T-helper 22 cell (primary cell): ENCODE data around the gene MAGEA3.
"Not testable (repeated sequence)": the region's sequence is repeated elsewhere in the genome, so short reads cannot be mapped to it uniquely, and the experiment has no call there.

ENCODE experiments used
- DNase-seq: peaks from one replicate; pipeline ENCODE4 v3.0.0-alpha.2; 2020; ENCODE audit warnings: low read depth

MAGEA3 gene

DNA sequence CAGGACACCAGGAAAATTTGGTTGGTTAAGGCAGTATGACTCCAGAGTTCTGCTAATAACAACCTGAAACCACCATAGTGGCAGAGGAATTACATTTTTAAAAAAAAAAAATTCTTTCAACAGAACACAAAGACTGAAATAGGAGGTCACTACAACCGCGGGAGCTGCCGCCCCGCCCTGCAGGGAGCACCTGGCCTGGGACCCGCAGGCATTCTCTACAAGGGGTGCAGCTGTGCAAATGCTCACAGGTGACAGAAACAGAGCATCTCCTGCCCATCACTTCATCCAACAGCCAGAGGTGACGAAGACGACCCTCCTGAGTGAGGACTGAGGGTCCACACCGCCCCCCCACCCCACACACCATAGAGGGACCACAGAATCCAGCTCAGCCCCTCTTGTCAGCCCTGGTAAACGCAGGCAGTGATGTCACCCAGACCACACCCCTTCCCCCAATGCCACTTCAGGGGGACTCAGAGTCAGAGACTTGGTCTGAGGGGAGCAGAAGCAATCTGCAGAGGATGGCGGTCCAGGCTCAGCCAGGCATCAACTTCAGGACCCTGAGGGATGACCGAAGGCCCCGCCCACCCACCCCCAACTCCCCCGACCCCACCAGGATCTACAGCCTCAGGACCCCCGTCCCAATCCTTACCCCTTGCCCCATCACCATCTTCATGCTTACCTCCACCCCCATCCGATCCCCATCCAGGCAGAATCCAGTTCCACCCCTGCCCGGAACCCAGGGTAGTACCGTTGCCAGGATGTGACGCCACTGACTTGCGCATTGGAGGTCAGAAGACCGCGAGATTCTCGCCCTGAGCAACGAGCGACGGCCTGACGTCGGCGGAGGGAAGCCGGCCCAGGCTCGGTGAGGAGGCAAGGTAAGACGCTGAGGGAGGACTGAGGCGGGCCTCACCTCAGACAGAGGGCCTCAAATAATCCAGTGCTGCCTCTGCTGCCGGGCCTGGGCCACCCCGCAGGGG, at the start of gene MAGEA3:
Gene MAGEA3, plus strand, starts transcription at position 843 of the 980 bp plus-strand sequence. CDS start 2,039 bp downstream, outside the sequence.
- DNase-seq, result not testable (repeated sequence)

GRCh38 chrX:152652060-152652459, 46.5 kb upstream of the MAGEA3 start:
- no peak for DNase-seq

DNA sequence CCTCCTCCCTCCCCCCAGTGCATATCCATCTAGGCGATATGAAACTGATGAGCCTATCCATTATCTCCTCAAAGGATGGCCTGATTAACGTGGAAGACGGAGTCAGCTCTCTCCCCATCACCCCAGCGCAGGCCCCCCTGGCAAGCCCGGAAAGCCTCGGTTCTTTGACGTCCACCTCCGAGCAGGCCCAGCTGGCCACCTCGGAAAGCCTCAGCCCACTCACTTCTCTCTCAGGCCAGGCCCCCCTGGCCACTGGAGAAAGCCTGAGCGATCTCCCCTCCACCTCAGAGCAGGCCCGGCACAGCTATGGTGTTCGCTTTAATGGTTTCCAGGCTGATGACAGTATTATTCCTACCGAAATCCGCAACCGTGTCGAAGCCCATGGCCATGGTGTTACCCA, 46.1 kb upstream of the MAGEA3 start:
- DNase-seq, result no peak

- no peak for DNase-seq
These were observed 42.5 kb upstream of the MAGEA3 start for GRCh38 chrX:152656087-152656486.

- no peak for DNase-seq
These were observed 41.7 kb upstream of the MAGEA3 start for GRCh38 chrX:152656890-152657289.

DNA sequence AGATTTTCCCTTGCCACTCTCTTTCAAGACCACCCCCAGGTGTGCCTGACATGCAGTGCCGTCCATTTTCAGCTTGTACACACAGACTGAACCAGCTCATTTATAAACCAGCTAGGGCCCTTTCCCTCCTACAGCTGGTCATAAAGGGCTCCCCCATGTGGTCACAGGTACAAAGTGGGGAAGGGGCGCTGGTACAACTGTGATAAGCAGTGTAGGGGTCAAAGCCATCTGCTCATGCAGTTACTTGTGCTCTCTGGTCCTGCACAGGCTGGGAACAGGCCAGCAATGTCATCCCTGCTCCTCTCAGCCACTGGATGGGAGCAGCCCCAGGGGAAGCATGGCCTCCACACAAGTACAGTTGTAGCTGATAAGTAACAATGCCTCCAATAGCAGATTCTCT, 40.3 kb upstream of the MAGEA3 start:
- no peak for DNase-seq

DNA sequence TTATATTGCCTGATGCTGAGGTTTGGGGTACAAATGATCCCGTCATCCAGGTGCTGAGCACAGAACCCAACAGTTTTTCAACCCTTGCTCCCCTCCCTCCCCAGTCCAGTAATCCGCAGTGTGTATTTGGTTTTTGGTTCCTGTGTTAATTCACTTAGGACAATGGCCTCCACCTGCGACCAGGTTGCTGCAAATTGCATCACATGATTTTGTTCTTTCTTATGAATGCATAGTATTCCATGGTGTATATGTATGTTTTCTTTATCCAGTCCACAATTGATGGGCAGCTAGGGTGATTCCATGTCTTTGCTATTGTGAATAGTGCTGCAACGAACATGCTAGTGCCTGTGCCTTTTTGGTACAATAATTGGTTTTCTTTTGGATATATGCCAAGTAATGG, 35.5 kb upstream of the MAGEA3 start:
- DNase-seq, result no peak

- DNase-seq, result no peak
These were observed 24.5 kb upstream of the MAGEA3 start for GRCh38 chrX:152674135-152674534.

GRCh38 chrX:152674652-152675051, 23.9 kb upstream of the MAGEA3 start:
- DNase-seq, result not testable (repeated sequence)

- DNase-seq, result not testable (repeated sequence)
These were observed 17.6 kb upstream of the MAGEA3 start for GRCh38 chrX:152681012-152681411.

GRCh38 chrX:152700390-152700789, 1.8 kb downstream of the MAGEA3 start:
- not testable (repeated sequence) for DNase-seq

GRCh38 chrX:152706500-152706899, 7.9 kb downstream of the MAGEA3 start:
- DNase-seq, result not testable (repeated sequence)

GRCh38 chrX:152709173-152709572, 10.6 kb downstream of the MAGEA3 start, which contains the start of gene CSAG2:
Gene CSAG2 (minus strand): TSS chrX:152709273. CDS start chrX:152709112, 161 bp downstream.
- not testable (repeated sequence) for DNase-seq

DNA sequence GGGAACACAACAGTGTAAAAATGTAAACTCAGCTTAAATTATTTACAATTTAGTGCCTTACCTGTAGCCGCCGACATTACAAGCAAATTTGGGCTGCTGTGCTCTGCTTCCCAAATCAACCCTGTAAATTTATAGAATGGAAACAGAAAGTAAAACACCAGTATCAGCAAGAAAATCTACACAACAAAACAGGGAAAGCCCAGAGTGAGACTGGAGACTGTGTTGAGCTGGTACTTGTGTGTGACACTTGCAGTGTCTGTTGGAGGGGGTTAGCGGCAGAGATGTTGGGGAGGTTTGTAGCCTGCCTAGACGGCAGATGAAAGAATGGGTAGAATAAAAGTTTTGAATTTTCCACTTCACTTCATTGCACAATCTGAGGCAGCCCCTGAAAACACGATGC, 14.6 kb downstream of the MAGEA3 start:
- DNase-seq, result not testable (repeated sequence)

- DNase-seq, result not testable (repeated sequence)
These were observed 15.5 kb downstream of the MAGEA3 start, which contains the start of gene MAGEA2B for GRCh38 chrX:152713815-152714787. Gene MAGEA2B (plus strand): TSS chrX:152714628. CDS start chrX:152717107, 2,479 bp downstream.

DNA sequence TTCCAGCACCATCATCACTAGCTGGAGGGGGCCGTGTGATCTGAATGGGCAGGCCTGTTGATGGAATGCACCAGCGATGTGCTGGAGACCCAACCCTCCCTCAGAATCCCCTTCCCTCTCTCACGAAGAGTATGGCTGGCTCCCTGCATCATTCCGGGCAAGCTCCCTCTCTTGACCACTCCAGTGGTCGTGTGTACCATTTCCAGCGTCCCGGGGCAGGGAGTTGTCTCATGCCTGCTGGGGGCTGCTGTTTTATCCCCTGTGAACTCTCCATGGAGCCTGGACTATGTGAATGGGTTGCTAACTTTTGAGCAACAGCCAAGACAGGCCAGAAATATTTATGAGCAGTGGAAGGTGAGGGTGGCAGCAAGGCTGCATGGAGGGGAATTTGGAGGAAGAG, 26.8 kb downstream of the MAGEA3 start:
- no peak for DNase-seq

- DNase-seq, result no peak
These were observed 34.8 kb downstream of the MAGEA3 start, which contains the start of the genes CSAG1 and MAGEA12 for GRCh38 chrX:152733261-152733975. Gene CSAG1 (minus strand): TSS chrX:152733721. CDS start chrX:152732460, 1,261 bp downstream. Gene MAGEA12 (plus strand): TSS chrX:152733757. CDS start chrX:152736162, 2,405 bp downstream.

DNA sequence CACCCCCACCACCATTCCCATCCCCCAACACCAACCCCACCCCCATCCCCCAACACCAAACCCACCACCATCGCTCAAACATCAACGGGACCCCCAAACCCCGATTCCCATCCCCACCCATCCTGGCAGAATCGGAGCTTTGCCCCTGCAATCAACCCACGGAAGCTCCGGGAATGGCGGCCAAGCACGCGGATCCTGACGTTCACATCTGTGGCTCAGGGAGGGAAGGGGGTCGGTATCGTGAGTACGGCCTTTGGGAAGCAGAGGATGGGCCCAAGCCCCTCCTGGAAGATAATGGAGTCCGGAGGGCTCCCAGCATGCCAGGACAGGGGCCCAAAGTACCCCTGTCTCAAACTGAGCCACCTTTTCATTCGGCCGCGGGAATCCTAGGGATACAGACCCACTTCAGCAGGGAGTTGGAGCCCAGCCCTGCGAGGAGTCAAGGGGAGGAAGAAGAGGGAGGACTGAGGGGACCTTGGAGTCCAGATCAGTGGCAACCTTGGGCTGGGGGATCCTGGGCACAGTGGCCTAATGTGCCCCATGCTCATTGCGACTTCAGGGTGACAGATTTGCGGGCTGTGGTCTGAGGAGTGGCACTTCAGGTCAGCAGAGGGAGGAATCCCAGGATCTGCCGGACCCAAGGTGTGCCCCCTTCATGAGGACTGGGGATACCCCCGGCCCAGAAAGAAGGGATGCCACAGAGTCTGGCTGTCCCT, 35.7 kb downstream of the MAGEA3 start:
- DNase-seq, result not testable (repeated sequence)

DNA sequence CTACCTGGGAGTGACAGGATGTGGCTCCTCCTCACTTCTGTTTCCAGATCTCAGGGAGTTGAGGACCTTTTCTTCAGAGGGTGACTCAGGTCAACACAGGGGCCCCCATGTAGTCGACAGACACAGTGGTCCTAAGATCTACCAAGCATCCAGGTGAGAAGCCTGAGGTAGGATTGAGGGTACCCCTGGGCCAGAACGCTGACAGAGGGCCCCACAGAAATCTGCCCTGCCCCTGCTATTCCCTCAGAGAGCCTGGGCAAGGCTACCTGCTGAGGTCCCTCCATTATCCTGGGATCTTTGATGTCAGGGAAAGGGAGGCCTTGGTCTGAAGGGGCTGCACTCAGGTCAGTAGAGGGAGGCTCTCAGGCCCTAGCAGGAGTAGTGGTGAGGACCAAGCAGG, 36.5 kb downstream of the MAGEA3 start:
- no peak for DNase-seq

DNA sequence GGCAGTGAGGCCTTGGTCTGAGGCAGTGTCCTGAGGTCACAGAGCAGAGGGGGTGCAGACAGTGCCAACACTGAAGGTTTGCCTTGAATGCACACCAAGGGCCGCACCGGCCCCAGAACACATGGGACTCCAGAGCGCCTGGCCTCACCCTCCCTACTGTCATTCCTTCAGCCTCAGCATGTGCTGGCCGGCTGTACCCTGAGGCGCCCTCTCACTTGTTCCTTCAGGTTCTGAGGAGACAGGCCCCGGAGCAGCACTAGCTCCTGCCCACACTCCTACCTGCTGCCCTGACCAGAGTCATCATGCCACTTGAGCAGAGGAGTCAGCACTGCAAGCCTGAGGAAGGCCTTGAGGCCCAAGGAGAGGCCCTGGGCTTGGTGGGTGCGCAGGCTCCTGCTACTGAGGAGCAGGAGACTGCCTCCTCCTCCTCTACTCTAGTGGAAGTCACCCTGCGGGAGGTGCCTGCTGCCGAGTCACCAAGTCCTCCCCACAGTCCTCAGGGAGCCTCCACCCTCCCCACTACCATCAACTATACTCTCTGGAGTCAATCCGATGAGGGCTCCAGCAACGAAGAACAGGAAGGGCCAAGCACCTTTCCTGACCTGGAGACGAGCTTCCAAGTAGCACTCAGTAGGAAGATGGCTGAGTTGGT, 37.4 kb downstream of the MAGEA3 start:
- DNase-seq, result no peak
